HEK293 (cell line): ENCODE results near the gene HOXA6.

Source experiments
- KLF10 ChIP-seq: fragments of 450-650 bp; IDR thresholded peaks from 2 replicates; pipeline ENCODE4 v1.5.1; 2018; ENCODE audit warnings: missing biosample characterization, mild to moderate bottlenecking, missing genetic modification characterization
- MZF1 ChIP-seq: fragments of 450-650 bp; formaldehyde crosslinking; IDR thresholded peaks from 2 replicates; pipeline ENCODE4 v1.5.1; 2017; ENCODE audit warnings: missing biosample characterization, missing genetic modification characterization, borderline replicate concordance
- OVOL3 ChIP-seq: fragments of 450-650 bp; formaldehyde crosslinking; IDR thresholded peaks from 2 replicates; pipeline ENCODE4 v1.5.1; 2016; ENCODE audit warnings: missing biosample characterization, missing genetic modification characterization
- SCRT2 ChIP-seq: fragments of 450-650 bp; formaldehyde crosslinking; IDR thresholded peaks from 2 replicates; pipeline ENCODE4 v1.5.1; 2016; ENCODE audit warnings: missing biosample characterization, missing genetic modification characterization
- ZBTB1 ChIP-seq: fragments of 450-650 bp; formaldehyde crosslinking; IDR thresholded peaks from 2 replicates; pipeline ENCODE4 v1.5.1; 2016; ENCODE audit warnings: missing biosample characterization, missing genetic modification characterization
- ZBTB48 ChIP-seq: fragments of 450-650 bp; formaldehyde crosslinking; IDR thresholded peaks from 2 replicates; pipeline ENCODE4 v1.5.1; 2016; ENCODE audit warnings: missing biosample characterization, missing genetic modification characterization
- ZBTB7A ChIP-seq: fragments of 450-650 bp; formaldehyde crosslinking; IDR thresholded peaks from 2 replicates; pipeline ENCODE4 v1.5.1; 2016; ENCODE audit warnings: low read depth, missing biosample characterization, missing genetic modification characterization
- ZEB2 ChIP-seq: fragments of 450-650 bp; formaldehyde crosslinking; IDR thresholded peaks from 2 replicates; pipeline ENCODE4 v1.5.1; 2016; ENCODE audit warnings: missing biosample characterization, missing genetic modification characterization
- ZNF132 ChIP-seq: fragments of 450-650 bp; formaldehyde crosslinking; IDR thresholded peaks from 2 replicates; pipeline ENCODE4 v1.5.1; 2017; ENCODE audit warnings: missing biosample characterization, missing genetic modification characterization, borderline replicate concordance
- ZNF214 ChIP-seq: fragments of 450-650 bp; formaldehyde crosslinking; IDR thresholded peaks from 2 replicates; pipeline ENCODE4 v1.5.1; 2017; ENCODE audit warnings: missing biosample characterization, mild to moderate bottlenecking, missing genetic modification characterization, borderline replicate concordance
- ZNF248 ChIP-seq: fragments of 450-650 bp; formaldehyde crosslinking; IDR thresholded peaks from 2 replicates; pipeline ENCODE4 v1.5.1; 2017; ENCODE audit warnings: missing biosample characterization, missing genetic modification characterization
- ZNF302 ChIP-seq: fragments of 450-650 bp; formaldehyde crosslinking; IDR thresholded peaks from 2 replicates; pipeline ENCODE4 v1.5.1; 2016; ENCODE audit warnings: missing biosample characterization, missing genetic modification characterization, low read depth
- ZNF366 ChIP-seq: fragments of 450-650 bp; formaldehyde crosslinking; conservative IDR thresholded peaks from 2 replicates; pipeline ENCODE4 v1.5.1; 2016; ENCODE audit warnings: missing biosample characterization, missing genetic modification characterization
- ZNF37A ChIP-seq: fragments of 450-650 bp; IDR thresholded peaks from 2 replicates; pipeline ENCODE4 v1.5.1; 2018; ENCODE audit warnings: missing biosample characterization, missing genetic modification characterization
- ZNF394 ChIP-seq: fragments of 450-650 bp; formaldehyde crosslinking; IDR thresholded peaks from 2 replicates; pipeline ENCODE4 v1.5.1; 2016; ENCODE audit warnings: missing biosample characterization, missing genetic modification characterization, mild to moderate bottlenecking, moderate library complexity, borderline replicate concordance
- ZNF544 ChIP-seq: fragments of 450-650 bp; formaldehyde crosslinking; IDR thresholded peaks from 2 replicates; pipeline ENCODE4 v1.5.0; 2017; ENCODE audit warnings: missing biosample characterization, missing genetic modification characterization
- ZNF549 ChIP-seq: fragments of 450-650 bp; IDR thresholded peaks from 2 replicates; pipeline ENCODE4 v1.5.1; 2018; ENCODE audit warnings: missing biosample characterization, missing genetic modification characterization, mild to moderate bottlenecking, inconsistent platforms, moderate library complexity
- ZNF596 ChIP-seq: fragments of 450-650 bp; IDR thresholded peaks from 2 replicates; pipeline ENCODE4 v1.5.0; 2018; ENCODE audit warnings: missing biosample characterization, mild to moderate bottlenecking, missing genetic modification characterization, moderate library complexity
- ZNF600 ChIP-seq: fragments of 450-650 bp; formaldehyde crosslinking; IDR thresholded peaks from 2 replicates; pipeline ENCODE4 v1.5.1; 2016; ENCODE audit warnings: missing biosample characterization, missing genetic modification characterization
- ZNF677 ChIP-seq: fragments of 450-650 bp; IDR thresholded peaks from 2 replicates; pipeline ENCODE4 v1.5.0; 2018; ENCODE audit warnings: missing biosample characterization, mild to moderate bottlenecking, missing genetic modification characterization, moderate library complexity
- ZNF701 ChIP-seq: fragments of 450-650 bp; formaldehyde crosslinking; IDR thresholded peaks from 2 replicates; pipeline ENCODE4 v1.5.1; 2016; ENCODE audit warnings: missing biosample characterization, missing genetic modification characterization
- ZSCAN16 ChIP-seq: fragments of 450-650 bp; formaldehyde crosslinking; IDR thresholded peaks from 2 replicates; pipeline ENCODE4 v1.5.1; 2016; ENCODE audit warnings: missing biosample characterization, missing genetic modification characterization
- TF ChIP-seq, protein P1 (sequence below): fragments of 450-650 bp; formaldehyde crosslinking; IDR thresholded peaks from 2 replicates; pipeline ENCODE4 v1.5.1; 2016; ENCODE audit warnings: missing biosample characterization, missing genetic modification characterization
- TF ChIP-seq, protein P2 (sequence below): fragments of 450-650 bp; formaldehyde crosslinking; IDR thresholded peaks from 2 replicates; pipeline ENCODE4; 2016; ENCODE audit warnings: missing biosample characterization, missing genetic modification characterization
- TF ChIP-seq, protein P3 (sequence below): fragments of 450-650 bp; formaldehyde crosslinking; IDR thresholded peaks from 2 replicates; pipeline ENCODE4 v1.5.1; 2017; ENCODE audit warnings: missing biosample characterization, missing genetic modification characterization
- TF ChIP-seq, protein P4 (sequence below): fragments of 450-650 bp; formaldehyde crosslinking; IDR thresholded peaks from 2 replicates; pipeline ENCODE4 v1.5.0; 2017; ENCODE audit warnings: missing biosample characterization, missing genetic modification characterization, borderline replicate concordance
- TF ChIP-seq, protein P5 (sequence below): fragments of 450-650 bp; formaldehyde crosslinking; IDR thresholded peaks from 2 replicates; pipeline ENCODE4 v1.5.1; 2017; ENCODE audit warnings: missing biosample characterization, missing genetic modification characterization
- TF ChIP-seq, protein P6 (sequence below): fragments of 450-650 bp; formaldehyde crosslinking; IDR thresholded peaks from 2 replicates; pipeline ENCODE4 v1.5.1; 2016; ENCODE audit warnings: missing biosample characterization, missing genetic modification characterization

Gene HOXA6

DNA sequence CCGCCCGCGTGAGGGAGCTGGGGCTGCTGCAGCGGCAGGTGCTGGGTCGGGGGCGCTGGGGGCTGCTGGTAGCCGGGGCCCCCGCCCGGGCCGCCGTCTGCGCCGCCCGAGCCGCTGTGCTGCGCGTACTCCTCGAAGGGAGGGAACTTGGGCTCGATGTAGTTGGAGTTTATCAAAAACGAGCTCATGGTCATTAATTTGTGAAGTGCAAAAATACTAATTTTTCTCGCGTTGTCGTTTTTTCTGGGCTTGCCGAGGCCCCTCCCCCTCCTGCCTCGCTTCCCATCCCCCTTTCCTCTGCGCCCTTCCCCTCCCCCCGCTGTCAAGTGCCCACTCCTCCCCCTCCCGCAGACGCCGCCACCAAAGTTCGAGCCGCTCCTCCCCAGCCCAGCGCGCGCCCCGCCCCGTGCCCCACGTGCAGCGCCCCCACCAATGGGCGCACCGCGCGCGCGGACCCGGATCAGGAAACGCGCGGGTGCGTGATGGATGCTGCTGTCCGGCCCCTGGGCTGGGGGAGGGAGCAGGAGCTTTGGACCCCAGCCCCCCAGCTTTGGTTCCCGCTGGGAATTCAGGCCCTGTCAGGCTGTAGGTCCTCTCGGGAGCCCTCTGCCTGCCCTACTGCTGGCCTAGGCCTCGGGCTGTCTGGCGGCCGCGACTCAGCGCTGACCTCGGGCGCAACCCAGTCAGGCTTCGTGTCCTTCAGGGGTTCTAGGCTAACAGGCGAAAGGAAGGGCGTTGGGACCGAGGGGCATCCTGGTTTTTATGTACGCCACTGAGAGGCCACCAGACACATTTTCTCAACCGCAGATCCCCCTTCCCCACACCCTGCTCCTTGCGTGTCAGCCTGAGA is 16.8 kb downstream of the HOXA6 start, which contains the start of gene HOXA4 (continued):
- TF ChIP-seq, protein P1, sequence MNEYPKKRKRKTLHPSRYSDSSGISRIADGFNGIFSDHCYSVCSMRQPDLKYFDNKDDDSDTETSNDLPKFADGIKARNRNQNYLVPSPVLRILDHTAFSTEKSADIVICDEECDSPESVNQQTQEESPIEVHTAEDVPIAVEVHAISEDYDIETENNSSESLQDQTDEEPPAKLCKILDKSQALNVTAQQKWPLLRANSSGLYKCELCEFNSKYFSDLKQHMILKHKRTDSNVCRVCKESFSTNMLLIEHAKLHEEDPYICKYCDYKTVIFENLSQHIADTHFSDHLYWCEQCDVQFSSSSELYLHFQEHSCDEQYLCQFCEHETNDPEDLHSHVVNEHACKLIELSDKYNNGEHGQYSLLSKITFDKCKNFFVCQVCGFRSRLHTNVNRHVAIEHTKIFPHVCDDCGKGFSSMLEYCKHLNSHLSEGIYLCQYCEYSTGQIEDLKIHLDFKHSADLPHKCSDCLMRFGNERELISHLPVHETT (tag by site-specific recombination), result no peak
- TF ChIP-seq ZNF132 (tag by site-specific recombination), result no peak
- TF ChIP-seq OVOL3 (tag by site-specific recombination), result no peak
- no peak for TF ChIP-seq ZBTB7A (tag by site-specific recombination)
- 0 out of 2 replicates have a peak, but pooled peaks have one; percentile 6 for TF ChIP-seq ZNF596 (tag by site-specific recombination)
- TF ChIP-seq MZF1 (tag by site-specific recombination), result peak; percentile 92
- no peak for TF ChIP-seq SCRT2 (tag by site-specific recombination)
- TF ChIP-seq, protein P2, sequence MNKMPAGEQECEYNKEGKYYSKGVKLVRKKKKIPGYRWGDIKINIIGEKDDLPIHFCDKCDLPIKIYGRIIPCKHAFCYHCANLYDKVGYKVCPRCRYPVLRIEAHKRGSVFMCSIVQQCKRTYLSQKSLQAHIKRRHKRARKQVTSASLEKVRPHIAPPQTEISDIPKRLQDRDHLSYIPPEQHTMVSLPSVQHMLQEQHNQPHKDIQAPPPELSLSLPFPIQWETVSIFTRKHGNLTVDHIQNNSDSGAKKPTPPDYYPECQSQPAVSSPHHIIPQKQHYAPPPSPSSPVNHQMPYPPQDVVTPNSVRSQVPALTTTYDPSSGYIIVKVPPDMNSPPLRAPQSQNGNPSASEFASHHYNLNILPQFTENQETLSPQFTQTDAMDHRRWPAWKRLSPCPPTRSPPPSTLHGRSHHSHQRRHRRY (tag by site-specific recombination), result no peak
- TF ChIP-seq ZNF214, result no peak
- peak; percentile 64; the same call in 1 of the 2 replicates for TF ChIP-seq ZBTB1
- TF ChIP-seq, protein P3, sequence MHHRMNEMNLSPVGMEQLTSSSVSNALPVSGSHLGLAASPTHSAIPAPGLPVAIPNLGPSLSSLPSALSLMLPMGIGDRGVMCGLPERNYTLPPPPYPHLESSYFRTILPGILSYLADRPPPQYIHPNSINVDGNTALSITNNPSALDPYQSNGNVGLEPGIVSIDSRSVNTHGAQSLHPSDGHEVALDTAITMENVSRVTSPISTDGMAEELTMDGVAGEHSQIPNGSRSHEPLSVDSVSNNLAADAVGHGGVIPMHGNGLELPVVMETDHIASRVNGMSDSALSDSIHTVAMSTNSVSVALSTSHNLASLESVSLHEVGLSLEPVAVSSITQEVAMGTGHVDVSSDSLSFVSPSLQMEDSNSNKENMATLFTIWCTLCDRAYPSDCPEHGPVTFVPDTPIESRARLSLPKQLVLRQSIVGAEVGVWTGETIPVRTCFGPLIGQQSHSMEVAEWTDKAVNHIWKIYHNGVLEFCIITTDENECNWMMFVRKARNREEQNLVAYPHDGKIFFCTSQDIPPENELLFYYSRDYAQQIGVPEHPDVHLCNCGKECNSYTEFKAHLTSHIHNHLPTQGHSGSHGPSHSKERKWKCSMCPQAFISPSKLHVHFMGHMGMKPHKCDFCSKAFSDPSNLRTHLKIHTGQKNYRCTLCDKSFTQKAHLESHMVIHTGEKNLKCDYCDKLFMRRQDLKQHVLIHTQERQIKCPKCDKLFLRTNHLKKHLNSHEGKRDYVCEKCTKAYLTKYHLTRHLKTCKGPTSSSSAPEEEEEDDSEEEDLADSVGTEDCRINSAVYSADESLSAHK (tag by site-specific recombination), result peak; percentile 22; the same call in 1 of the 2 replicates
- TF ChIP-seq ZNF677 (tag by site-specific recombination), result no peak
- TF ChIP-seq ZNF544 (tag by site-specific recombination), result no peak
- TF ChIP-seq ZNF394, result no peak
- no peak for TF ChIP-seq ZNF37A (tag by site-specific recombination)
- no peak for TF ChIP-seq ZNF366
- TF ChIP-seq ZNF248 (tag by site-specific recombination), result no peak
- TF ChIP-seq ZNF600 (tag by site-specific recombination), result peak; percentile 87
- TF ChIP-seq ZBTB48 (tag by site-specific recombination), result peak; percentile 90
- no peak for TF ChIP-seq ZNF701 (tag by site-specific recombination)
- TF ChIP-seq KLF10 (tag by site-specific recombination), result peak; percentile 56; the same call in 1 of the 2 replicates
- 0 out of 2 replicates have a peak, but pooled peaks have one; percentile 59 for TF ChIP-seq ZEB2 (tag by site-specific recombination)
- TF ChIP-seq ZNF302 (tag by site-specific recombination), result no peak
- TF ChIP-seq, protein P4, sequence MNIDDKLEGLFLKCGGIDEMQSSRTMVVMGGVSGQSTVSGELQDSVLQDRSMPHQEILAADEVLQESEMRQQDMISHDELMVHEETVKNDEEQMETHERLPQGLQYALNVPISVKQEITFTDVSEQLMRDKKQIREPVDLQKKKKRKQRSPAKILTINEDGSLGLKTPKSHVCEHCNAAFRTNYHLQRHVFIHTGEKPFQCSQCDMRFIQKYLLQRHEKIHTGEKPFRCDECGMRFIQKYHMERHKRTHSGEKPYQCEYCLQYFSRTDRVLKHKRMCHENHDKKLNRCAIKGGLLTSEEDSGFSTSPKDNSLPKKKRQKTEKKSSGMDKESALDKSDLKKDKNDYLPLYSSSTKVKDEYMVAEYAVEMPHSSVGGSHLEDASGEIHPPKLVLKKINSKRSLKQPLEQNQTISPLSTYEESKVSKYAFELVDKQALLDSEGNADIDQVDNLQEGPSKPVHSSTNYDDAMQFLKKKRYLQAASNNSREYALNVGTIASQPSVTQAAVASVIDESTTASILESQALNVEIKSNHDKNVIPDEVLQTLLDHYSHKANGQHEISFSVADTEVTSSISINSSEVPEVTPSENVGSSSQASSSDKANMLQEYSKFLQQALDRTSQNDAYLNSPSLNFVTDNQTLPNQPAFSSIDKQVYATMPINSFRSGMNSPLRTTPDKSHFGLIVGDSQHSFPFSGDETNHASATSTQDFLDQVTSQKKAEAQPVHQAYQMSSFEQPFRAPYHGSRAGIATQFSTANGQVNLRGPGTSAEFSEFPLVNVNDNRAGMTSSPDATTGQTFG (tag by site-specific recombination), result no peak
- TF ChIP-seq, protein P5, sequence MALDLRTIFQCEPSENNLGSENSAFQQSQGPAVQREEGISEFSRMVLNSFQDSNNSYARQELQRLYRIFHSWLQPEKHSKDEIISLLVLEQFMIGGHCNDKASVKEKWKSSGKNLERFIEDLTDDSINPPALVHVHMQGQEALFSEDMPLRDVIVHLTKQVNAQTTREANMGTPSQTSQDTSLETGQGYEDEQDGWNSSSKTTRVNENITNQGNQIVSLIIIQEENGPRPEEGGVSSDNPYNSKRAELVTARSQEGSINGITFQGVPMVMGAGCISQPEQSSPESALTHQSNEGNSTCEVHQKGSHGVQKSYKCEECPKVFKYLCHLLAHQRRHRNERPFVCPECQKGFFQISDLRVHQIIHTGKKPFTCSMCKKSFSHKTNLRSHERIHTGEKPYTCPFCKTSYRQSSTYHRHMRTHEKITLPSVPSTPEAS, result no peak
- no peak for TF ChIP-seq ZNF549 (tag by site-specific recombination)
- no peak for TF ChIP-seq ZSCAN16
- TF ChIP-seq, protein P6, sequence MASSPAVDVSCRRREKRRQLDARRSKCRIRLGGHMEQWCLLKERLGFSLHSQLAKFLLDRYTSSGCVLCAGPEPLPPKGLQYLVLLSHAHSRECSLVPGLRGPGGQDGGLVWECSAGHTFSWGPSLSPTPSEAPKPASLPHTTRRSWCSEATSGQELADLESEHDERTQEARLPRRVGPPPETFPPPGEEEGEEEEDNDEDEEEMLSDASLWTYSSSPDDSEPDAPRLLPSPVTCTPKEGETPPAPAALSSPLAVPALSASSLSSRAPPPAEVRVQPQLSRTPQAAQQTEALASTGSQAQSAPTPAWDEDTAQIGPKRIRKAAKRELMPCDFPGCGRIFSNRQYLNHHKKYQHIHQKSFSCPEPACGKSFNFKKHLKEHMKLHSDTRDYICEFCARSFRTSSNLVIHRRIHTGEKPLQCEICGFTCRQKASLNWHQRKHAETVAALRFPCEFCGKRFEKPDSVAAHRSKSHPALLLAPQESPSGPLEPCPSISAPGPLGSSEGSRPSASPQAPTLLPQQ (tag by site-specific recombination), result peak; percentile 54
